Sciatic nerve (tissue), 2 donors: ENCODE data around the gene ZFR2. TPM values are rescaled to one million over a fixed set of nuclear protein-coding genes. Genes with fewer than 3 reads are reported as not detected.
A peak's percentile ranks its signal among the peaks of the same experiment; 100 is the strongest.
"Not testable (repeated sequence)": the region's sequence is repeated elsewhere in the genome, so short reads cannot be mapped to it uniquely, and the experiment has no call there.

ENCODE experiments used
- ATAC-seq: fragments of 200-7000 bp; cut with Tn5 transposase; one replicate; pipeline ENCODE4 v1.9.1; 2020; ENCODE audit warnings: mild to moderate bottlenecking, moderate library complexity
- DNase-seq: peaks from one replicate; pipeline ENCODE4 v3.0.0-alpha.2; 2020; ENCODE audit warnings: low spot score
- intact Hi-C: fragments of 100-400 bp; cut with DNase I; formaldehyde crosslinking; loops from one replicate; pipeline ENCODE4 v1.14.2; 2022
- total RNA-seq: library from RNA; stranded (reverse); fragmentation: NEBNext Ultra II Directional; extraction: Animal tissue kit (Norgen Biotek cat#: 25700); gene quantifications from one replicate; pipeline ENCODE4 v1.2.1, GENCODE V29; 2021
- donor health status: DM: no; HTN: no; CAD: no.
- donor health status: DM: no; HTN: no; CAD: no.

The ZFR2 gene
- total RNA-seq, 1 donor from 2014 or later: 0.31 TPM

- peak; percentile 72 for DNase-seq
- ATAC-seq: peak; percentile 61
- intact Hi-C loops: no loop called here
Observed at GRCh38 chr19:3821857-3822364, 46.9 kb downstream of the ZFR2 start.

GRCh38 chr19:3821156-3821555 is 47.7 kb downstream of the ZFR2 start:
- DNase-seq (no peak), ATAC-seq (no peak)
- intact Hi-C loops: no loop called here

- intact Hi-C loops: no loop called here
- DNase-seq (no peak), ATAC-seq (no peak)
Observed at GRCh38 chr19:3819989-3820388, 48.8 kb downstream of the ZFR2 start.

- DNase-seq: no peak
- ATAC-seq: no peak
- intact Hi-C loops: no loop called here
Observed at GRCh38 chr19:3818918-3819317, 49.9 kb downstream of the ZFR2 start.

- ATAC-seq (no peak), DNase-seq (no peak)
- intact Hi-C loops: no loop called here
Observed at GRCh38 chr19:3818466-3818865, 50.4 kb downstream of the ZFR2 start.

- intact Hi-C loops: no loop called here
- ATAC-seq (no peak), DNase-seq (no peak)
Observed at GRCh38 chr19:3817761-3818160, 51.1 kb downstream of the ZFR2 start.

GRCh38 chr19:3816566-3817218 is 52.1 kb downstream of the ZFR2 start:
- DNase-seq (no peak), ATAC-seq (no peak)
- intact Hi-C loops: no loop called here

- DNase-seq, ATAC-seq, intact Hi-C loops: not testable (repeated sequence)
Observed at GRCh38 chr19:3816148-3816547, 52.7 kb downstream of the ZFR2 start.

- intact Hi-C loops: no loop called here
- no peak for ATAC-seq
- DNase-seq: no peak
Observed at GRCh38 chr19:3814648-3815047, 54.2 kb downstream of the ZFR2 start.

GRCh38 chr19:3813473-3814392 is 55.1 kb downstream of the ZFR2 start:
- DNase-seq (no peak), ATAC-seq (no peak)
- intact Hi-C loops: no loop called here

- ATAC-seq (peak; percentile 25), DNase-seq (no peak)
- intact Hi-C loops: no loop called here
Observed at GRCh38 chr19:3810708-3811355, 58.0 kb downstream of the ZFR2 start.

- intact Hi-C loops: no loop called here
- DNase-seq (no peak), ATAC-seq (no peak)
Observed at GRCh38 chr19:3809881-3810707, 58.7 kb downstream of the ZFR2 start.

- intact Hi-C loops: no loop called here
- no peak for DNase-seq
- ATAC-seq: no peak
Observed at GRCh38 chr19:3808420-3809143, 60.3 kb downstream of the ZFR2 start.

GRCh38 chr19:3807574-3808354 is 61.1 kb downstream of the ZFR2 start:
- ATAC-seq (no peak), DNase-seq (no peak)
- intact Hi-C loops: no loop called here

GRCh38 chr19:3807131-3807480 is 61.7 kb downstream of the ZFR2 start:
- DNase-seq (no peak), ATAC-seq (no peak)
- intact Hi-C loops: no loop called here

- DNase-seq (no peak), ATAC-seq (no peak)
Observed at GRCh38 chr19:3805859-3806258, 63.0 kb downstream of the ZFR2 start.

GRCh38 chr19:3804429-3804828 is 64.4 kb downstream of the ZFR2 start:
- DNase-seq (no peak), ATAC-seq (no peak)
- intact Hi-C loops: no loop called here

More at GRCh38 chr19:3805859-3806258, 63.0 kb downstream of the ZFR2 start:
- intact Hi-C loops: no loop called here

GRCh38 chr19:3803986-3804385 is 64.9 kb downstream of the ZFR2 start:
- DNase-seq: no peak
- intact Hi-C loops: no loop called here

More at GRCh38 chr19:3803986-3804385, 64.9 kb downstream of the ZFR2 start:
- no peak for ATAC-seq
